Gastroesophageal sphincter (tissue), 4 donors: ENCODE measurements around the gene SYNGR4. TPM values are rescaled to one million over a fixed set of nuclear protein-coding genes. Genes with fewer than 3 reads are reported as not detected.
A peak's percentile ranks its signal among the peaks of the same experiment; 100 is the strongest.

ENCODE experiments used
- ATAC-seq: fragments of 150-250 bp; one replicate; pipeline ENCODE4 v1.9.1; 2016; ENCODE audit warnings: mild to moderate bottlenecking, moderate library complexity
- H3K27ac ChIP-seq, 4 donors: fragments of 200-600 bp; sonication (generic) in 3 of 4; 1 replicate in 3 of 4; 2 replicates in 1 of 4; pipeline ENCODE4 v1.5.1; 2016 to 2019
- H3K27me3 ChIP-seq: fragments of 200-600 bp; sonication (generic); one replicate; pipeline ENCODE4 v1.5.1; 2019
- H3K36me3 ChIP-seq, 2 donors: fragments of 200-600 bp; sonication (generic); one replicate each; pipeline ENCODE4 v1.5.1; 2019; ENCODE audit warnings: control low read depth in 1 of 2
- H3K4me1 ChIP-seq, 3 donors: fragments of 200-600 bp; sonication (generic); 1 replicate in 2 of 3; 2 replicates in 1 of 3; pipeline ENCODE4 v1.5.1; 2016 to 2019; ENCODE audit warnings: control low read depth in 2 of 3
- H3K4me3 ChIP-seq, 2 donors: fragments of 200-600 bp; sonication (generic); one replicate each; pipeline ENCODE4 v1.5.1; 2019; ENCODE audit warnings: mild to moderate bottlenecking in 1 of 2, moderate library complexity in 1 of 2
- H3K9me3 ChIP-seq, 3 donors: fragments of 200-600 bp; sonication (generic); one replicate each; pipeline ENCODE4 v1.5.1; 2017 to 2019; ENCODE audit warnings: control low read depth in 2 of 3
- EP300 ChIP-seq: sonication (generic); formaldehyde crosslinking; IDR thresholded peaks from one replicate; pipeline ENCODE4 v1.6.1; 2017; ENCODE audit warnings: antibody characterized with exemption, mild to moderate bottlenecking
- POLR2A ChIP-seq, 2 donors: fragments of 450-650 bp; IDR thresholded peaks; one replicate each; pipeline ENCODE4 v1.6.1; 2017; ENCODE audit warnings: antibody characterized with exemption in 2 of 2, mild to moderate bottlenecking in 2 of 2, moderate library complexity in 1 of 2
- POLR2AphosphoS5 ChIP-seq: sonication (generic); formaldehyde crosslinking; IDR thresholded peaks from one replicate; pipeline ENCODE4 v1.6.1; 2017; ENCODE audit warnings: antibody characterized with exemption
- WGBS, 2 donors: methylation state at CpG; one replicate each; pipeline ENCODE4 v1.1.5; 2018; ENCODE audit warnings: low coverage in 1 of 2; 5-methylcytosine and 5-hydroxymethylcytosine counted together
- total RNA-seq, 4 donors: library from RNA; depleted of rRNA; stranded (reverse); fragments of >200 nt; gene quantifications; one replicate each; pipeline ENCODE4 v1.1.0, GENCODE V29; 2016
- TF ChIP-seq, protein P1 (sequence below), 4 experiments: fragments of 200-600 bp in 2 of 4; fragments of 450-650 bp in 2 of 4; sonication (generic) in 1 of 4; IDR thresholded peaks; one replicate each; pipeline ENCODE4 v1.5.1; 2017 to 2019; ENCODE audit warnings: antibody characterized with exemption in 4 of 4, mild to moderate bottlenecking in 2 of 4, moderate library complexity in 2 of 4

The SYNGR4 gene
- total RNA-seq, 4 donors from 2014 or later, result not detected

DNA sequence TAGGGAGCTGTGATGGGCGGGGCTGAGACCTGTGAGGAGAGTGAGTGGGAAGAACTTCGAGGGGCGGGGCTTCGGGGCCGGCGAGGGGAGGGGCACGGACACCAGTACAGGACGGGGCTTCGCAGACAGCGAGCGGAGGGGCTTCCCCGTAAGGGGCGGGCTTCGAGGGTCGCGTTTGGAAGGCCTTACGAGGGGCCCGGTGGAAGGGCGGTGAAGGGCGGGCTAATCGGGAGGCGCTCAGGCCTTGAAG lies 42.9 kb upstream of the SYNGR4 start:
- Histone ChIP-seq H3K4me3 (peak overlapping the region; percentile 25 to 58), H3K9me3 (no peaks in the 10 kb centered on the region), H3K27ac (peak overlapping the region; percentile 76 to 98 (median 96)), H3K4me1 (peaks cover 0 to 58% (median 32%) of the 10 kb centered on the region in 3 donors), H3K27me3 (no peaks in the 10 kb centered on the region), H3K36me3 (no peaks in the 10 kb centered on the region)
- TF ChIP-seq, protein P1, sequence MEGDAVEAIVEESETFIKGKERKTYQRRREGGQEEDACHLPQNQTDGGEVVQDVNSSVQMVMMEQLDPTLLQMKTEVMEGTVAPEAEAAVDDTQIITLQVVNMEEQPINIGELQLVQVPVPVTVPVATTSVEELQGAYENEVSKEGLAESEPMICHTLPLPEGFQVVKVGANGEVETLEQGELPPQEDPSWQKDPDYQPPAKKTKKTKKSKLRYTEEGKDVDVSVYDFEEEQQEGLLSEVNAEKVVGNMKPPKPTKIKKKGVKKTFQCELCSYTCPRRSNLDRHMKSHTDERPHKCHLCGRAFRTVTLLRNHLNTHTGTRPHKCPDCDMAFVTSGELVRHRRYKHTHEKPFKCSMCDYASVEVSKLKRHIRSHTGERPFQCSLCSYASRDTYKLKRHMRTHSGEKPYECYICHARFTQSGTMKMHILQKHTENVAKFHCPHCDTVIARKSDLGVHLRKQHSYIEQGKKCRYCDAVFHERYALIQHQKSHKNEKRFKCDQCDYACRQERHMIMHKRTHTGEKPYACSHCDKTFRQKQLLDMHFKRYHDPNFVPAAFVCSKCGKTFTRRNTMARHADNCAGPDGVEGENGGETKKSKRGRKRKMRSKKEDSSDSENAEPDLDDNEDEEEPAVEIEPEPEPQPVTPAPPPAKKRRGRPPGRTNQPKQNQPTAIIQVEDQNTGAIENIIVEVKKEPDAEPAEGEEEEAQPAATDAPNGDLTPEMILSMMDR (IDR thresholded peaks at IDR 0.05), result no peak
- TF ChIP-seq POLR2A (IDR thresholded peaks at IDR 0.05) (peak in 1 of 2 donors; percentile 5), EP300 (no peak), POLR2AphosphoS5 (no peak)
- WGBS, 2 donors, result 0% methylated on average over 7 of the region's 22 CpGs; no CpG with 5 or more reads in 1 of the 2 donors
- peak; percentile 75 for ATAC-seq

DNA sequence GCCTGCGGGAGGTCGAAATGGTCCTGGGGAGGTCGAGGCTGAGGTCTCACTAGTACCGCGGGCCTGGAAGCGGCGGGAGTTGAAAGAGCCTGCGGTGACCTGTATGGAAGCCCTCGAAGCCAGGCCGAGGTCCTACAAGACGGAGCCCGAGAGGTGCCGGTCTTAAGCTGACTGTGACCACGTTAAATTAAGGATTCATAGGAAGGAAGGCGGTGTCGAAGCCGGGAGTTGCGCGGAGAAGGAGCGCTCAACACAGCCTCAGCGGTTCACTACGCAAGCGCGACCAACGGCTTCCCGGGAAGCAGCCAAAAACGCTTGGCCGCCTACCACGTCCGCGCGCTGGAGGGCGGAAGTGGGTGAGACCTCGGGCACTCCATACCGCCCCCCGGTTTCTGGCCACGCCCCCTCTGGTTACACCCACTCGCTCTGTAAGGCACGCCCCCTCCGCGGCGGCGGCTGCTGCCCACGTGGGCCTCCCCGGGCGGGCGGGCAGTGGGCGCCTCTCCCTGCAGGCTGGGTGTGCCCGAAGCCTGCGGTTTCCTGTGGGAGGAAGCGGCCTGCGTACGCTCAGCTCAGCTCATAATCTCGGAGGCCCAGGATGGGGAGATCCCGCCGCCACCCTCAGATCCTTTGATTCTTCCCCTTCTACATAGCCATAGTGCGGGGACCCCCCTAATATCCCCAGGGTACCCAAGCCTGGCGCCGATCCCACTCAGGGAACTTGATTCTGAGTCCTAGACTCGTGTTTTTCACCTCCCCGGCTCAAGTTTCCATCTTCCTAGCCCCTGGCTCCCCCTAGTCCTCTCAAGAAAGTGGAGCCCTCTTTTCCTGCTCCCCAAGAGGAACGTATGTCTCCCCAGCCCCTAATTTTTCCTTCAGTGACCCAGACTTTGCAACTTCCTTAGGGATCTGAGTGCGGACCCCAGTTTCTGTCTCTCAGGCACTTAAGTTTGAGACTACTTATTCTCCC lies 42.3 kb upstream of the SYNGR4 start:
- TF ChIP-seq, protein P1 (IDR thresholded peaks at IDR 0.05), result peak in 2 of 4 experiments; percentile 23 to 40
- TF ChIP-seq POLR2AphosphoS5 (peak; percentile 77), POLR2A (IDR thresholded peaks at IDR 0.05) (peak; percentile 56 to 59), EP300 (no peak)
- H3K27ac ChIP-seq, result peak overlapping the region; percentile 84 to 98 (median 96)
- H3K4me3 ChIP-seq, result peak overlapping the region; percentile 25 to 58
- H3K9me3 ChIP-seq, result no peaks in the 10 kb centered on the region
- no peaks in the 10 kb centered on the region for H3K36me3 ChIP-seq
- peak; percentile 87 for ATAC-seq
- peaks cover 0 to 64% (median 38%) of the 10 kb centered on the region in 3 donors for H3K4me1 ChIP-seq
- H3K27me3 ChIP-seq, result no peaks in the 10 kb centered on the region
- WGBS, 2 donors, result 11 to 21% methylated on average over 2 to 9 of the region's 63 CpGs

DNA sequence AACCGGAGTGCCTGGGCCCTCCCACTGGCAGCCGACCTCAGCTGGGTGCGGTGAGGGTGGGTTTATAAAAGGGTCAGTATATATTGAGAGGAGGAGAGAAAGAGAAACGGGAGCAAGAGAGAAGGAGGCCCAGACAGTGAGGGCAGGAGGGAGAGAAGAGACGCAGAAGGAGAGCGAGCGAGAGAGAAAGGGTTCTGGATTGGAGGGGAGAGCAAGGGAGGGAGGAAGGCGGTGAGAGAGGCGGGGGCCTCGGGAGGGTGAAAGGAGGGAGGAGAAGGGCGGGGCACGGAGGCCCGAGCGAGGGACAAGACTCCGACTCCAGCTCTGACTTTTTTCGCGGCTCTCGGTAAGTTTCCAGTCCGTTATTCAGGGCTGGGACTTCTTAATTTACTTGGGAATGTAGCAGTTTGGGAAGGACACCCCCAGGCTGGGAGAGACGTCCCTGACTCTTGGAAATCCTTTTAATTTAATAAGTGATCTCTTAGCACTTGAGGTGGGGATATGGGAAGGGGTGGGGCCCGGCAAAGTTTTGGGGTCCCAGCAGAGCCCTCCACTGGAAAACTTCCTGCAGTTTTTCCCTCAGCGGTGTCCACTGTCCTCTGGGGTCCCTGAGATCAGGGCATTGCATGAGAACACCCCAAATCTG lies 38.8 kb upstream of the SYNGR4 start, which contains the start of gene EMP3:
Gene EMP3 (plus strand): TSS at position 288 of the 646 bp plus-strand sequence. CDS start 1,293 bp downstream, outside the sequence.
- Histone ChIP-seq H3K27ac (peak within 1 kb of the TSS; percentile 78 to 98 (median 96)), H3K27me3 (no peaks in the 10 kb centered on the region), H3K36me3 (peaks cover 0 to 25% of the 10 kb centered on the region in 2 donors), H3K9me3 (no peaks in the 10 kb centered on the region), H3K4me3 (peak within 1 kb of the TSS; percentile 58 to 60), H3K4me1 (peaks cover 0 to 93% (median 45%) of the 10 kb centered on the region in 3 donors)
- WGBS, 2 donors, result 2 to 6% methylated on average over 7 to 18 of the region's 22 CpGs
- TF ChIP-seq EP300 (no peak), POLR2AphosphoS5 (peak; percentile 81), POLR2A (IDR thresholded peaks at IDR 0.05) (peak; percentile 53 to 69)
- TF ChIP-seq, protein P1 (IDR thresholded peaks at IDR 0.05), result no peak
- peak; percentile 67 for ATAC-seq

DNA sequence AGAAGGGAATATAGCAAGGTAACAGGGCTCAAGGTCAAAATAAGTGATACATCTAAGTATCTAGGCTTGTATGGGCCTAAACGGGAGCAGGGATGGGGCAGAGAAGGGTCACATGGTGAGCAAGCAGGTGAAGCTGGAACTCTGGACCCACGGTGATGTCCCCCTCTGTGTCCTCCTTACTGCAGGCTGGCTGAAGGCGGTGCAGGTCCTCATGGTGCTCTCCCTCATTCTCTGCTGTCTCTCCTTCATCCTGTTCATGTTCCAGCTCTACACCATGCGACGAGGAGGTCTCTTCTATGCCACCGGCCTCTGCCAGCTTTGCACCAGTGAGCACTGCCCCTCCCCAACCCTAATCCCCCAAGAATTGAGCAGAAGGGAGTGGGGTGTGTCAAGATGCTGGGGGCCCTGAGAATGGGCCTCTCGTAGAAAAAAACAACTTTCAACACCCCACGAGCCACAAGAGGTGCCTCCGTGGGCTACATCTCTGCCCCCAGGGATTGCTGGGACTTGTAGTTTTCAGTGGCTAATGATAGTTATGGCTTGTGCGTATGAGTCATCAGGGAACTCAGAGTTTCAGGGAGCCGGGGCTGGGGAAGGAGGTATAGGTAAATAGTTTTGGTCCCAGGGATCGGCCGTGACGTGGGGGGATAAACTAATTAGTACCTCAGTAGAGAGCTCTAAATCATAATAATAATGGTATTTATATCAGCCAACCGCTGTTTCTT lies 34.8 kb upstream of the SYNGR4 start:
- Histone ChIP-seq H3K27me3 (no peaks in the 10 kb centered on the region), H3K9me3 (no peaks in the 10 kb centered on the region), H3K36me3 (peaks cover 0 to 37% of the 10 kb centered on the region in 2 donors), H3K4me3 (no peak overlapping the region), H3K27ac (peak overlapping the region in 3 of 4 donors; percentile 77 to 86 (median 78)), H3K4me1 (peaks cover 0 to 92% (median 40%) of the 10 kb centered on the region in 3 donors)
- ATAC-seq, result no peak
- 60 to 62% methylated on average over 7 to 14 of the region's 15 CpGs for WGBS, 2 donors
- TF ChIP-seq EP300 (no peak), POLR2AphosphoS5 (no peak), POLR2A (IDR thresholded peaks at IDR 0.05) (no peak)
- TF ChIP-seq, protein P1 (IDR thresholded peaks at IDR 0.05), result no peak
